Transverse colon (tissue), 4 donors: ENCODE results near the gene SUCO.

Experiments
- POLR2A ChIP-seq: fragments of 450-650 bp; IDR thresholded peaks from one replicate; pipeline ENCODE4 v1.6.1; 2016; ENCODE audit warnings: antibody characterized with exemption, mild to moderate bottlenecking, moderate library complexity
- POLR2AphosphoS5 ChIP-seq, 3 donors: sonication (generic); formaldehyde crosslinking; IDR thresholded peaks; one replicate each; pipeline ENCODE4 v1.6.1; 2016; ENCODE audit warnings: antibody characterized with exemption in 3 of 3
- TF ChIP-seq, protein P1 (sequence below), 5 experiments: fragments of 200-600 bp in 3 of 5; fragments of 450-650 bp in 2 of 5; sonication (generic) in 3 of 5; IDR thresholded peaks; 1 replicate in 2 of 5; 2 replicates in 3 of 5; pipeline ENCODE4 v1.5.1; 2016 to 2017; ENCODE audit warnings: antibody characterized with exemption in 5 of 5, inconsistent platforms in 3 of 5, mild to moderate bottlenecking in 2 of 5, moderate library complexity in 1 of 5

DNA sequence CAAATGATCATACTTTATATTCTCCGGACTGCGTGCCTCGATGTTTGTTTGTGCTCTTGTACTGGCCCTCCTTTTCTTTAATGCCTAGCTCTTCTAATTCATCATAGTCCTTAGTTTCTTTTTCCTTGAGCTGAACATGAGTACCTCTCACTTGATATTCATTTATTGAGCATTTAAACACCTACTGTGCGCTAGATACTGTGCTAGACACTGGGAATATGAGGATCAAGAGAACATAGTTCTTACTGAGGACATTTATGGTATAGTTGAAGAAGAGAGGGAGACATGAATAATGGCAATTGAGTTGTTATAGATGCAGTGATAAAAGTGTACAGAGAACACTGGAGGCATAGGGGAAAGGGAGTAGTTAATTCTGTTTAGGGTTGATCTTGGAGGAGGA, 22.0 kb downstream of the SUCO start:
- TF ChIP-seq POLR2A = no peak
- TF ChIP-seq, protein P1, sequence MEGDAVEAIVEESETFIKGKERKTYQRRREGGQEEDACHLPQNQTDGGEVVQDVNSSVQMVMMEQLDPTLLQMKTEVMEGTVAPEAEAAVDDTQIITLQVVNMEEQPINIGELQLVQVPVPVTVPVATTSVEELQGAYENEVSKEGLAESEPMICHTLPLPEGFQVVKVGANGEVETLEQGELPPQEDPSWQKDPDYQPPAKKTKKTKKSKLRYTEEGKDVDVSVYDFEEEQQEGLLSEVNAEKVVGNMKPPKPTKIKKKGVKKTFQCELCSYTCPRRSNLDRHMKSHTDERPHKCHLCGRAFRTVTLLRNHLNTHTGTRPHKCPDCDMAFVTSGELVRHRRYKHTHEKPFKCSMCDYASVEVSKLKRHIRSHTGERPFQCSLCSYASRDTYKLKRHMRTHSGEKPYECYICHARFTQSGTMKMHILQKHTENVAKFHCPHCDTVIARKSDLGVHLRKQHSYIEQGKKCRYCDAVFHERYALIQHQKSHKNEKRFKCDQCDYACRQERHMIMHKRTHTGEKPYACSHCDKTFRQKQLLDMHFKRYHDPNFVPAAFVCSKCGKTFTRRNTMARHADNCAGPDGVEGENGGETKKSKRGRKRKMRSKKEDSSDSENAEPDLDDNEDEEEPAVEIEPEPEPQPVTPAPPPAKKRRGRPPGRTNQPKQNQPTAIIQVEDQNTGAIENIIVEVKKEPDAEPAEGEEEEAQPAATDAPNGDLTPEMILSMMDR (IDR thresholded peaks at IDR 0.05) = no peak
- TF ChIP-seq POLR2AphosphoS5 (IDR thresholded peaks at IDR 0.05) = no peak
